WERI-Rb-1 (cell line): ENCODE results near the gene CABLES2.

ENCODE experiments used
- DNase-seq: peaks from one replicate; pipeline ENCODE4 v3.0.0-alpha.2; 2020
- H3K27ac ChIP-seq: fragments of 250-450 bp; sonication (Bioruptor Pico); 2 replicates; pipeline ENCODE4 v1.5.1; 2020; ENCODE audit warnings: mild to moderate bottlenecking, moderate library complexity
- H3K27me3 ChIP-seq: fragments of 250-450 bp; sonication (Bioruptor Pico); 2 replicates; pipeline ENCODE4 v1.5.1; 2021; ENCODE audit warnings: mild to moderate bottlenecking, low read depth, moderate library complexity; ENCODE audit not compliant: insufficient read depth, severe bottlenecking
- H3K36me3 ChIP-seq: fragments of 250-450 bp; sonication (Bioruptor Pico); 2 replicates; pipeline ENCODE4 v1.5.1; 2020; ENCODE audit warnings: mild to moderate bottlenecking, moderate library complexity
- H3K4me3 ChIP-seq: 2 replicates; pipeline ENCODE4 v1.5.1; 2011; ENCODE audit warnings: low read depth, mild to moderate bottlenecking, control low read depth, low read length
- H3K9me3 ChIP-seq: fragments of 250-450 bp; sonication (Bioruptor Pico); 2 replicates; pipeline ENCODE4 v1.5.1; 2021; ENCODE audit warnings: mild to moderate bottlenecking, moderate library complexity; ENCODE audit not compliant: severe bottlenecking
- TF ChIP-seq, protein P1 (sequence below): IDR thresholded peaks from 2 replicates; pipeline ENCODE4 v1.5.1; 2011; ENCODE audit warnings: low read depth, mild to moderate bottlenecking, control low read depth, inconsistent platforms, low read length

The CABLES2 gene

DNA sequence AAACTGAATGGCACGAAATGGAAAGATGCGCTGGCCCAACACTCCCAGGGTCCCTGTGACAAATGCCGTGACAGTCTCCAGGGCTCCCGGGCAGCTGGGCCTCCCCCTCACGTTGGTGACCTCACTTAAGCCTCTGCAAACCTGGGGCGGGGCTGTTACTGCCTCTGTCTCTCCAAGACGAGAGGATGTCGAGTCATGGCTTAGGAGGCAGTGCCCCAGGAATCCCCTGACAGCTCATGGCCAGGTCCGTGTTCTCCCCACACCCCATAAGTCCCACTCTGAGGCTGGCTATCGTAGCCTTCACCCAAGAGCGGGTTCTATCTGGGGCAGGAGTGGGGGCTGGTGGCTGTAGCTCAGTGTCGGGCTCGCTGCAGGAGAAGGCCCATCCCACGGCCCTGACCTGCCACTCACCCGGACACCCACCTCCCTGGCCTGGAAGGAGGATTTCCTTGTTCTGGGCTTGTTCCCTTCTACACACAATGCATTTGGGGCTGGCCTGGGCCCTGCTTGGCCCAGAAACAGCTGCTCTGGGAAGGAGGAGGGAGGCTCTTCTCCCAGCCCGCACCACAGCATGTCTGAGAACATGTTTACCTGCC, 25.8 kb downstream of the CABLES2 start:
- H3K9me3 ChIP-seq = no peaks in the 10 kb centered on the region
- DNase-seq = peak; percentile 87
- peaks cover 2% of the 10 kb centered on the region; the same call in 1 of the 2 replicates for H3K36me3 ChIP-seq
- H3K27me3 ChIP-seq = no peaks in the 10 kb centered on the region
- TF ChIP-seq, protein P1, sequence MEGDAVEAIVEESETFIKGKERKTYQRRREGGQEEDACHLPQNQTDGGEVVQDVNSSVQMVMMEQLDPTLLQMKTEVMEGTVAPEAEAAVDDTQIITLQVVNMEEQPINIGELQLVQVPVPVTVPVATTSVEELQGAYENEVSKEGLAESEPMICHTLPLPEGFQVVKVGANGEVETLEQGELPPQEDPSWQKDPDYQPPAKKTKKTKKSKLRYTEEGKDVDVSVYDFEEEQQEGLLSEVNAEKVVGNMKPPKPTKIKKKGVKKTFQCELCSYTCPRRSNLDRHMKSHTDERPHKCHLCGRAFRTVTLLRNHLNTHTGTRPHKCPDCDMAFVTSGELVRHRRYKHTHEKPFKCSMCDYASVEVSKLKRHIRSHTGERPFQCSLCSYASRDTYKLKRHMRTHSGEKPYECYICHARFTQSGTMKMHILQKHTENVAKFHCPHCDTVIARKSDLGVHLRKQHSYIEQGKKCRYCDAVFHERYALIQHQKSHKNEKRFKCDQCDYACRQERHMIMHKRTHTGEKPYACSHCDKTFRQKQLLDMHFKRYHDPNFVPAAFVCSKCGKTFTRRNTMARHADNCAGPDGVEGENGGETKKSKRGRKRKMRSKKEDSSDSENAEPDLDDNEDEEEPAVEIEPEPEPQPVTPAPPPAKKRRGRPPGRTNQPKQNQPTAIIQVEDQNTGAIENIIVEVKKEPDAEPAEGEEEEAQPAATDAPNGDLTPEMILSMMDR = no peak
- no peak overlapping the region for H3K4me3 ChIP-seq
- H3K27ac ChIP-seq = peak overlapping the region; percentile 61

DNA sequence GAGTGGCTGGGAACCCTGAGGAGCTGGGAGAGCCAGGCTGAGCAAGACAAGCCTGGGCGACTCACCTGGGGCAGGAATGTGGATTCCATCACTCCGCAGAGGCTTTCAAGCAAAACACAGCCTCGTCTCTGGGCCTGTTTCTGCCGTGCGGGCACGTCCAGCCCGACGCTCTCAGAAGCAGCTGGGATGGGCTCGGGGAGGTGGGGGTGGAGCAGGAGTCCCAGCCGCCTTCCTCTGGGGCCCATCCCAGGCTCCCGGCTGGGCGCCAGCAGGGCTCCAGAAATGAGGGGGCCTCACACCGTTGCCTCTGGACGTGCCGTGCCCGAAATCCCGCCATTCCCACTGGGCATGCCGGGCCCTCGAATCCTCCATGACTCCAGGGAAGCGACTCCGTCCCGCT, 28.9 kb downstream of the CABLES2 start:
- Histone ChIP-seq H3K9me3 (peaks cover 3% of the 10 kb centered on the region), H3K27me3 (no peaks in the 10 kb centered on the region), H3K27ac (no peak overlapping the region), H3K4me3 (no peak overlapping the region), H3K36me3 (peaks cover 2% of the 10 kb centered on the region; the same call in 1 of the 2 replicates)
- TF ChIP-seq, protein P1 = no peak
- no peak for DNase-seq

DNA sequence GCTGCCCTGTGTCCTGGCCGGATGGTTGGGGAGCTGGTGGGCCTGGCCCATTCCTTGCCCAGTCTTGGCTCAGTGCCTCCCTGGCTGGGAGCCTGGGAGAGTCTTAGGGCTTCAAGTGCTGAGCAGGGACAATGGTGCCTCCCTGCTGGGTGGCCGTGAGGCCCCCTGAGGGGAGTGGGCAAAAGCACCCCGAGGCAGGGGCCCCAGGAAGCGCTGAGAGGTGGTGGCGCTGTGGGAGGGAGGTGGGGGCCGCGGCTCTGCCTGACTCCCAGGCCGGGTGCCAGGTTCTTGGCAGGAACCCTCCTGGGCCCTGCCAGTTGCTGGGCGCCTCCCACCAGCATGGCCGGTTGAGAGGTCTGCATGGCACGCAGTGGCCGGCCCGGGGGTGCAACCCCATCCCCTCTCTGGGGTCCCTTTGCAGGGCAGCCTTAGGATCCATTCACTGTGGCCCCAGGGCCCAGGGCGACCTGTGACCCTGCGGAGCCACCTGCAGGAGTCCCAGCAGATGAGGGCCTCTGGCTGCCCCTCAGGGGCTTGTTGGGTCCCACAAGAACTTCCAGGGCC, 29.4 kb downstream of the CABLES2 start:
- Histone ChIP-seq H3K27me3 (no peaks in the 10 kb centered on the region), H3K9me3 (peaks cover 3% of the 10 kb centered on the region), H3K27ac (no peak overlapping the region), H3K36me3 (peaks cover 2% of the 10 kb centered on the region; the same call in 1 of the 2 replicates), H3K4me3 (no peak overlapping the region)
- no peak for DNase-seq
- TF ChIP-seq, protein P1 = no peak

- DNase-seq = no peak
- no peak overlapping the region for H3K27ac ChIP-seq
- TF ChIP-seq, protein P1 = no peak
- peaks cover 2% of the 10 kb centered on the region; the same call in 1 of the 2 replicates for H3K36me3 ChIP-seq
- H3K4me3 ChIP-seq = no peak overlapping the region
- H3K27me3 ChIP-seq = no peaks in the 10 kb centered on the region
- H3K9me3 ChIP-seq = peaks cover 3% of the 10 kb centered on the region
Measured at GRCh38 chr20:62377064-62377461, 30.0 kb downstream of the CABLES2 start.

DNA sequence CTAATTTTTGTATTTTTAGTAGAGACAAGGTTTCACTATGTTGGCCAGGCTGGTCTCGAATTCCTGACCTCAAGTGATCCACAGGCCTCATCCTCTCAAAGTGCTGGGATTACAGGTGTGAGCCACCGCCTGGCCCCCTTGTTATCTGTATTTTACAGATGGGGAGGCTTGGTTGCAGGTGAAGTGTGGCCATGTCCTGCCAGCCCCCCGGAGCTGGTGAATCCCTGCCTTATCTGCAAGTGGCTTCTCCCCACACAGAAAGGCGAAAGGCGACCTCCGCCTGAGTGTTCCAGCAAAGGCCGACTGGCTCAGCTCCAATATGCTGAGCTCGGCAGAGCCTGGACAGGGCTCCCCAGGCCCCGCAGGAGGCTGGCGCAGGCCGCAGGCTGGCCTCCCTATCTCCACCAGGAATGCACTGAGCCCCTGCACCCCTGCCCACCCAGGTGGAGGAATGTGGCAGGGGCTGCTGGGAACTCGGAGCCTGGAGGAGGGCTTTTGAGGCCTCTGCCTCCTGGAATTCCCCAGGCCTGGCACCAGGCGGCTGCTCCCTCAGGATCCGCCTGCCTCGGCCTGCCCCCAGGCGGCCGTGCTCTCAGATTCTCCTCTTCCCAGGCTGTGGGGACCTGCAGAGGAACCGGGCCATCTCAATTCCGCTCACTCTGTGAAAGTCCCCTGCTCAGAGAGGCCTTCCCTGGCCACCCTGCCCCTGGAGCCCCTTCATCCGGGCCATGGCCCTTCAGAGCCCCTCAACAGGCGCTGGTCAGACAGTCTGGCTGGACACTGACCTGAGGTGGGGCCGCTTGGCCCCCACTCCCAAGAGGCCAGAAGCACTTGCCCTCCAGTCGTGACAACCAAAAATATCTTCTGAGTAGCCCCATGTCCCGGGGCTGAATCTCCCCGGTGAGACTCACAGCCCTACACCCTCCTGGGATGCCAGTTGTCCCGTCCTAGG, 30.7 kb downstream of the CABLES2 start:
- DNase-seq = peak; percentile 71
- Histone ChIP-seq H3K36me3 (no peaks in the 10 kb centered on the region), H3K4me3 (no peak overlapping the region)

More for the DNA sequence above, 30.7 kb downstream of the CABLES2 start:
- Histone ChIP-seq H3K27me3 (no peaks in the 10 kb centered on the region), H3K27ac (0 out of 2 replicates have a peak overlapping the region, but pooled peaks have one; percentile 37), H3K9me3 (peaks cover 3% of the 10 kb centered on the region)
- TF ChIP-seq, protein P1 = peak; percentile 69
